HCT116 (cell line): ENCODE data around the gene CYLC2. TPM values are rescaled to one million over a fixed set of nuclear protein-coding genes. Genes with fewer than 3 reads are reported as not detected.

Experiments used
- ATAC-seq: fragments of 200-7000 bp; cut with Tn5 transposase; 2 replicates; pipeline ENCODE4 v1.9.1; 2020; ENCODE audit warnings: mild to moderate bottlenecking, moderate library complexity
- BruUV-seq: library from RNA; stranded (reverse); fragments of 400-500 nt; replicated peaks from 2 replicates; lab custom pipeline; 2021; lab: Mats Ljungman, UMichigan
- CTCF ChIA-PET: fragments of 300-600 bp; sonication (Branson Sonifier 250); formaldehyde crosslinking; loops from one replicate; lab custom pipeline; 2021; ENCODE audit warnings: antibody characterized with exemption; lab: Charles Lee
- POLR2A ChIA-PET: fragments of 300-600, 350-600 bp; sonication (Branson Sonifier 250); formaldehyde crosslinking; loops from one replicate; lab custom pipeline; 2021; ENCODE audit warnings: antibody characterized with exemption; lab: Charles Lee
- RAD21 ChIA-PET, 2 experiments: fragments of 300-600 bp; sonication (Branson Sonifier 250); formaldehyde crosslinking; loops; one replicate each; lab custom pipeline; 2023; ENCODE audit warnings: low total read pairs in 2 of 2; ENCODE audit not compliant: uncharacterized antibody in 2 of 2, unreplicated experiment in 2 of 2, low non-redundant PET in 1 of 2; lab: Charles Lee
- DNase-seq: peaks from one replicate; pipeline ENCODE4 v3.0.0-alpha.2; 2010; ENCODE audit warnings: low read depth, low spot score
- H2AFZ ChIP-seq: fragments of 200-600 bp; shearing (Covaris generic), sonication (generic); 2 replicates; pipeline ENCODE4 v1.6.1; 2017; ENCODE audit warnings: low read depth, mixed run types, mixed read lengths, antibody characterized with exemption, low read length; ENCODE audit not compliant: poor library complexity, severe bottlenecking
- H3K27ac ChIP-seq: 2 replicates; pipeline ENCODE4 v1.5.1; 2012; ENCODE audit warnings: low read depth, low read length
- H3K27me3 ChIP-seq: fragments of 200-600 bp; sonication (generic); 2 replicates; pipeline ENCODE4 v1.6.1; 2016; ENCODE audit warnings: mixed run types, low read length, mixed read lengths; ENCODE audit not compliant: insufficient read depth
- H3K36me3 ChIP-seq, 2 experiments: fragments of 200-500 bp in 1 of 2; fragments of 200-600 bp in 1 of 2; sonication (Bioruptor generic) in 1 of 2; sonication (generic) in 1 of 2; 2 replicates each; pipeline versions ENCODE4 v1.5.1 to v1.6.1; 2014 to 2016; ENCODE audit warnings: low read length in 2 of 2, inconsistent platforms in 1 of 2, mixed read lengths in 1 of 2, mixed run types in 1 of 2; ENCODE audit not compliant: insufficient read depth in 2 of 2, control insufficient read depth in 1 of 2
- H3K4me1 ChIP-seq, 2 experiments: fragments of 200-600 bp in 1 of 2; sonication (generic) in 1 of 2; 2 replicates each; pipeline versions ENCODE4 v1.5.1 to v1.6.1; 2012 to 2017; ENCODE audit warnings: low read length in 2 of 2, inconsistent platforms in 1 of 2, mild to moderate bottlenecking in 1 of 2, mixed read lengths in 1 of 2, mixed run types in 1 of 2, moderate library complexity in 1 of 2; ENCODE audit not compliant: insufficient read depth in 2 of 2, control insufficient read depth in 1 of 2
- H3K4me2 ChIP-seq: fragments of 200-600 bp; sonication (generic); 2 replicates; pipeline ENCODE4 v1.6.1; 2017; ENCODE audit warnings: mixed run types, low read length, mixed read lengths
- H3K4me3 ChIP-seq, 2 experiments: fragments of 200-600 bp in 1 of 2; sonication (generic) in 1 of 2; replicated peaks in 1 of 2; 2 replicates each; pipeline ENCODE4 v1.5.1; 2011 to 2016; ENCODE audit warnings: low read length in 2 of 2, control low read depth in 1 of 2, low read depth in 1 of 2, mild to moderate bottlenecking in 1 of 2, mixed read lengths in 1 of 2, mixed run types in 1 of 2
- H3K79me2 ChIP-seq: fragments of 200-600 bp; sonication (generic); 2 replicates; pipeline ENCODE4 v1.6.1; 2017; ENCODE audit warnings: mild to moderate bottlenecking, mixed run types, low read length, moderate library complexity, mixed read lengths; ENCODE audit not compliant: insufficient read depth
- H3K9ac ChIP-seq: fragments of 200-600 bp; sonication (generic); 2 replicates; pipeline ENCODE4 v1.6.1; 2016; ENCODE audit warnings: low read length, mixed read lengths
- H3K9me2 ChIP-seq: fragments of 200-600 bp; sonication (generic), shearing (Covaris generic); 2 replicates; pipeline ENCODE4 v1.6.1; 2017; ENCODE audit warnings: mixed run types, mild to moderate bottlenecking, moderate library complexity; ENCODE audit not compliant: insufficient read depth
- H3K9me3 ChIP-seq, 2 experiments: fragments of 200-500 bp in 1 of 2; fragments of 200-600 bp in 1 of 2; sonication (Bioruptor generic) in 1 of 2; sonication (generic) in 1 of 2; 2 replicates each; pipeline ENCODE4 v1.6.1; 2014 to 2017; ENCODE audit warnings: low read length in 2 of 2, mixed read lengths in 2 of 2, inconsistent platforms in 1 of 2, low read depth in 1 of 2, mild to moderate bottlenecking in 1 of 2, mixed run types in 1 of 2, moderate library complexity in 1 of 2; ENCODE audit not compliant: control insufficient read depth in 1 of 2, insufficient read depth in 1 of 2
- H4K20me1 ChIP-seq: fragments of 200-600 bp; sonication (generic), shearing (Covaris generic); 2 replicates; pipeline ENCODE4 v1.6.1; 2017; ENCODE audit warnings: mixed run types, mild to moderate bottlenecking, moderate library complexity; ENCODE audit not compliant: insufficient read depth
- CBX3 ChIP-seq: IDR thresholded peaks from 2 replicates; pipeline ENCODE4 v1.6.1; 2012; ENCODE audit warnings: low read depth
- EGR1 ChIP-seq: IDR thresholded peaks from 2 replicates; pipeline ENCODE4 v1.6.1; 2012; ENCODE audit warnings: low read depth
- ELF1 ChIP-seq: IDR thresholded peaks from 2 replicates; pipeline ENCODE4 v1.6.1; 2012; ENCODE audit warnings: low read depth, borderline replicate concordance
- EZH2 ChIP-seq: fragments of 200-600 bp; sonication (generic); IDR thresholded peaks from 2 replicates; pipeline ENCODE4 v1.6.1; 2017; ENCODE audit warnings: antibody characterized with exemption, mixed run types
- EZH2phosphoT487 ChIP-seq: fragments of 200-600 bp; IDR thresholded peaks from 2 replicates; pipeline ENCODE4 v1.6.1; 2018; ENCODE audit warnings: antibody characterized with exemption, borderline replicate concordance
- FOSL1 ChIP-seq: IDR thresholded peaks from 2 replicates; pipeline ENCODE4 v1.6.1; 2012; ENCODE audit warnings: low read depth
- SIN3A ChIP-seq: IDR thresholded peaks from 2 replicates; pipeline ENCODE4 v1.6.1; 2012; ENCODE audit warnings: low read depth
- SP1 ChIP-seq: IDR thresholded peaks from 2 replicates; pipeline ENCODE4 v1.6.1; 2012; ENCODE audit warnings: low read depth
- TCF7L2 ChIP-seq: IDR thresholded peaks from 2 replicates; pipeline ENCODE4 v1.7.0; 2011; ENCODE audit warnings: borderline replicate concordance, inconsistent platforms; ENCODE audit not compliant: insufficient read depth, insufficient read length; ENCODE audit errors: extremely low read depth
- YY1 ChIP-seq: IDR thresholded peaks from 2 replicates; pipeline ENCODE4 v1.6.1; 2011; ENCODE audit warnings: low read length, low read depth, moderate library complexity, mild to moderate bottlenecking; ENCODE audit not compliant: insufficient replicate concordance; ENCODE audit errors: extremely low read depth
- intact Hi-C: fragments of 100-400 bp; cut with micrococcal nuclease; formaldehyde crosslinking; loops from 2 replicates; pipeline ENCODE4 v1.10.0; 2022
- total RNA-seq: library from RNA; stranded (reverse); gene quantifications from one replicate; pipeline ENCODE4 v1.2.1, GENCODE V29; 2021; ENCODE audit not compliant: unreplicated experiment
- TF ChIP-seq, protein P1 (sequence below), 3 experiments: fragments of 200-600 bp in 1 of 3; sonication (generic) in 1 of 3; IDR thresholded peaks in 2 of 3; conservative IDR thresholded peaks in 1 of 3; 2 replicates each; pipeline ENCODE4 v1.5.1; 2012 to 2017; ENCODE audit warnings: low read depth in 2 of 3, low read length in 2 of 3, antibody characterized with exemption in 1 of 3, borderline replicate concordance in 1 of 3, control low read depth in 1 of 3, mild to moderate bottlenecking in 1 of 3, mixed read lengths in 1 of 3, mixed run types in 1 of 3, moderate library complexity in 1 of 3; ENCODE audit not compliant: insufficient read depth in 1 of 3
- TF ChIP-seq, protein P2 (sequence below): IDR thresholded peaks from 2 replicates; pipeline ENCODE4 v1.6.1; 2011; ENCODE audit warnings: mild to moderate bottlenecking, low read length, moderate library complexity; ENCODE audit not compliant: insufficient replicate concordance; ENCODE audit errors: extremely low read depth

The CYLC2 gene
- total RNA-seq, 1 experiment from 2014 or later: not detected

DNA sequence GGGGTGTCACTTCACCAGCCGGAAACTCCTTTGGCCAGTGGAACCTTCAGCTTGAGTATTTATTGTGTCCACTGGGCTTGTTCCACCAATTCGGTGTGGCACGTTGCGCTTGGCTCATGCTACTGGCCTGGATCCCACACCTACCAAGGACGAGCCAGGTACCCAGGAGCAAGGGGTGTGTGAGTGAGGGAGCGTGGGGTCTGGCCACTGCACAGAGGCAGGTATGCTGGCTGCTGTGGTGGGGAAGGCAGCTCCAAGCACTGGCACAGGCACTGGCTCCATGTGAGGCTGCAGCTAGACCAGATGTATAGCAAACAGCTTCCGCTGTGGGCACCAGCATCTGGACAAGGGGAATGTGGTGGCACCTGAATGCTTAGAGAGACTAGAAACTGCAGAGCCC is 28.1 kb upstream of the CYLC2 start:
- BruUV-seq: no TSS peak

DNA sequence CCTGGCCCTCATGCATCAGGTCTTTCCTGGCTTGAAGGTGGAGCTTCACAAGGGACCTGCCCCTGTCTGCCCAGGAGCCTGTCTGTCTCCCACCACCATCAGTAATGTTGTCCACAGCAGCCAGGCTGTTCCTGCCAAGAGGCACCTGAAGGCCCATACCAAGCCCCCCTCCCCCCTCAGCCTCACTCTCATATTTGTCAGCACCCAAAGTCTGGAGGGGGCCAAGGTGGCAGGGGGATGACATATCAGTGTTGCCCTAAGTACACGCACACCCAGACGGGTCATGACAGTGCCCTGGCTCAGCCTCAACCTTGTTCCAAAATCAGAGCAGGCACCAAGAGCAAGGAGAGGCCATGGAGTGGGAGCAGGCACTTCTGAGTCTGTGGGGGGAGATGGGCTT is 27.2 kb upstream of the CYLC2 start:
- intact Hi-C loops: no loop called here
- no TSS peak for BruUV-seq
- H3K9ac ChIP-seq: no peak overlapping the region
- no peaks in the 10 kb centered on the region for H4K20me1 ChIP-seq
- H3K27ac ChIP-seq: no peak overlapping the region
- H3K36me3 ChIP-seq: no peaks in the 10 kb centered on the region
- H3K4me1 ChIP-seq: no peaks in the 10 kb centered on the region
- ChIA-PET CTCF (no interaction called here), RAD21 (no interaction called here), POLR2A (no interaction called here)
- H3K4me2 ChIP-seq: no peak overlapping the region
- ATAC-seq (no peak), DNase-seq (no peak)
- H3K9me2 ChIP-seq: no peaks in the 10 kb centered on the region
- H3K4me3 ChIP-seq: no peak overlapping the region
- H2AFZ ChIP-seq: no peak overlapping the region
- peaks cover 13 to 15% of the 10 kb centered on the region in 2 experiments; a peak in 2 of 4 replicates for H3K9me3 ChIP-seq
- no peaks in the 10 kb centered on the region for H3K27me3 ChIP-seq
- H3K79me2 ChIP-seq: no peaks in the 10 kb centered on the region
- no peak for TF ChIP-seq TCF7L2
- TF ChIP-seq EZH2: no peak
- TF ChIP-seq SIN3A: no peak
- no peak for TF ChIP-seq SP1
- TF ChIP-seq, protein P1, sequence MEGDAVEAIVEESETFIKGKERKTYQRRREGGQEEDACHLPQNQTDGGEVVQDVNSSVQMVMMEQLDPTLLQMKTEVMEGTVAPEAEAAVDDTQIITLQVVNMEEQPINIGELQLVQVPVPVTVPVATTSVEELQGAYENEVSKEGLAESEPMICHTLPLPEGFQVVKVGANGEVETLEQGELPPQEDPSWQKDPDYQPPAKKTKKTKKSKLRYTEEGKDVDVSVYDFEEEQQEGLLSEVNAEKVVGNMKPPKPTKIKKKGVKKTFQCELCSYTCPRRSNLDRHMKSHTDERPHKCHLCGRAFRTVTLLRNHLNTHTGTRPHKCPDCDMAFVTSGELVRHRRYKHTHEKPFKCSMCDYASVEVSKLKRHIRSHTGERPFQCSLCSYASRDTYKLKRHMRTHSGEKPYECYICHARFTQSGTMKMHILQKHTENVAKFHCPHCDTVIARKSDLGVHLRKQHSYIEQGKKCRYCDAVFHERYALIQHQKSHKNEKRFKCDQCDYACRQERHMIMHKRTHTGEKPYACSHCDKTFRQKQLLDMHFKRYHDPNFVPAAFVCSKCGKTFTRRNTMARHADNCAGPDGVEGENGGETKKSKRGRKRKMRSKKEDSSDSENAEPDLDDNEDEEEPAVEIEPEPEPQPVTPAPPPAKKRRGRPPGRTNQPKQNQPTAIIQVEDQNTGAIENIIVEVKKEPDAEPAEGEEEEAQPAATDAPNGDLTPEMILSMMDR (IDR thresholded peaks at IDR 0.05 in 2 of 3, conservative IDR thresholded peaks at IDR 0.05 in 1 of 3; ENCODE audit: borderline replicate concordance in 1 of 3, insufficient read depth in 1 of 3, low read depth in 2 of 3, low read length in 2 of 3): no peak
- no peak for TF ChIP-seq EGR1
- TF ChIP-seq CBX3: no peak
- TF ChIP-seq, protein P2, sequence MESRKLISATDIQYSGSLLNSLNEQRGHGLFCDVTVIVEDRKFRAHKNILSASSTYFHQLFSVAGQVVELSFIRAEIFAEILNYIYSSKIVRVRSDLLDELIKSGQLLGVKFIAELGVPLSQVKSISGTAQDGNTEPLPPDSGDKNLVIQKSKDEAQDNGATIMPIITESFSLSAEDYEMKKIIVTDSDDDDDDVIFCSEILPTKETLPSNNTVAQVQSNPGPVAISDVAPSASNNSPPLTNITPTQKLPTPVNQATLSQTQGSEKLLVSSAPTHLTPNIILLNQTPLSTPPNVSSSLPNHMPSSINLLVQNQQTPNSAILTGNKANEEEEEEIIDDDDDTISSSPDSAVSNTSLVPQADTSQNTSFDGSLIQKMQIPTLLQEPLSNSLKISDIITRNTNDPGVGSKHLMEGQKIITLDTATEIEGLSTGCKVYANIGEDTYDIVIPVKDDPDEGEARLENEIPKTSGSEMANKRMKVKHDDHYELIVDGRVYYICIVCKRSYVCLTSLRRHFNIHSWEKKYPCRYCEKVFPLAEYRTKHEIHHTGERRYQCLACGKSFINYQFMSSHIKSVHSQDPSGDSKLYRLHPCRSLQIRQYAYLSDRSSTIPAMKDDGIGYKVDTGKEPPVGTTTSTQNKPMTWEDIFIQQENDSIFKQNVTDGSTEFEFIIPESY: no peak
- TF ChIP-seq YY1: no peak
- no peak for TF ChIP-seq FOSL1
- no peak for TF ChIP-seq EZH2phosphoT487

More for the DNA sequence above, 28.1 kb upstream of the CYLC2 start:
- H3K4me1 ChIP-seq: no peaks in the 10 kb centered on the region
- no peak for ATAC-seq
- no peak overlapping the region for H3K4me3 ChIP-seq
- H3K36me3 ChIP-seq: no peaks in the 10 kb centered on the region
- ChIA-PET POLR2A (no interaction called here), CTCF (no interaction called here), RAD21 (no interaction called here)
- H3K9ac ChIP-seq: no peak overlapping the region
- no peak for DNase-seq
- H2AFZ ChIP-seq: no peak overlapping the region
- H3K27me3 ChIP-seq: no peaks in the 10 kb centered on the region
- TF ChIP-seq ELF1: no peak
- TF ChIP-seq, protein P1 (IDR thresholded peaks at IDR 0.05 in 2 of 3, conservative IDR thresholded peaks at IDR 0.05 in 1 of 3; ENCODE audit: borderline replicate concordance in 1 of 3, insufficient read depth in 1 of 3, low read depth in 2 of 3, low read length in 2 of 3): no peak
- no peak for TF ChIP-seq EGR1
- H3K9me3 ChIP-seq: peaks cover 13 to 15% of the 10 kb centered on the region in 2 experiments; a peak in 2 of 4 replicates
- no peaks in the 10 kb centered on the region for H3K9me2 ChIP-seq
- no peak overlapping the region for H3K27ac ChIP-seq
- H3K4me2 ChIP-seq: no peak overlapping the region
- no peaks in the 10 kb centered on the region for H4K20me1 ChIP-seq
- no peaks in the 10 kb centered on the region for H3K79me2 ChIP-seq
- intact Hi-C loops: no loop called here
